Sciatic nerve (tissue), 2 donors: Measurements from ENCODE around the gene CLCN7. TPM values are rescaled to one million over a fixed set of nuclear protein-coding genes. Genes with fewer than 3 reads are reported as not detected.

ENCODE experiments used
- ATAC-seq: fragments of 200-7000 bp; cut with Tn5 transposase; one replicate; pipeline ENCODE4 v1.9.1; 2020; ENCODE audit warnings: mild to moderate bottlenecking, moderate library complexity
- DNase-seq: peaks from one replicate; pipeline ENCODE4 v3.0.0-alpha.2; 2020; ENCODE audit warnings: low spot score
- intact Hi-C: fragments of 100-400 bp; cut with DNase I; formaldehyde crosslinking; loops from one replicate; pipeline ENCODE4 v1.14.2; 2022
- total RNA-seq: library from RNA; stranded (reverse); fragmentation: NEBNext Ultra II Directional; extraction: Animal tissue kit (Norgen Biotek cat#: 25700); gene quantifications from one replicate; pipeline ENCODE4 v1.2.1, GENCODE V29; 2021
- donor health status: DM: no; HTN: no; CAD: no.
- donor health status: DM: no; HTN: no; CAD: no.

The CLCN7 gene
- total RNA-seq, 1 donor from 2014 or later: 67.0 TPM

GRCh38 chr16:1505073-1505844 is 30.4 kb upstream of the CLCN7 start:
- intact Hi-C loops: no loop called here
- no peak for ATAC-seq
- DNase-seq: no peak

GRCh38 chr16:1503110-1503955 is 28.5 kb upstream of the CLCN7 start:
- intact Hi-C loops: no loop called here
- no peak for DNase-seq
- no peak for ATAC-seq

GRCh38 chr16:1502092-1503004 is 27.5 kb upstream of the CLCN7 start:
- DNase-seq: no peak
- intact Hi-C loops: no loop called here
- ATAC-seq: no peak

- ATAC-seq (no peak), DNase-seq (no peak)
- intact Hi-C loops: no loop called here
Observed at GRCh38 chr16:1501630-1502029, 26.8 kb upstream of the CLCN7 start.

DNA sequence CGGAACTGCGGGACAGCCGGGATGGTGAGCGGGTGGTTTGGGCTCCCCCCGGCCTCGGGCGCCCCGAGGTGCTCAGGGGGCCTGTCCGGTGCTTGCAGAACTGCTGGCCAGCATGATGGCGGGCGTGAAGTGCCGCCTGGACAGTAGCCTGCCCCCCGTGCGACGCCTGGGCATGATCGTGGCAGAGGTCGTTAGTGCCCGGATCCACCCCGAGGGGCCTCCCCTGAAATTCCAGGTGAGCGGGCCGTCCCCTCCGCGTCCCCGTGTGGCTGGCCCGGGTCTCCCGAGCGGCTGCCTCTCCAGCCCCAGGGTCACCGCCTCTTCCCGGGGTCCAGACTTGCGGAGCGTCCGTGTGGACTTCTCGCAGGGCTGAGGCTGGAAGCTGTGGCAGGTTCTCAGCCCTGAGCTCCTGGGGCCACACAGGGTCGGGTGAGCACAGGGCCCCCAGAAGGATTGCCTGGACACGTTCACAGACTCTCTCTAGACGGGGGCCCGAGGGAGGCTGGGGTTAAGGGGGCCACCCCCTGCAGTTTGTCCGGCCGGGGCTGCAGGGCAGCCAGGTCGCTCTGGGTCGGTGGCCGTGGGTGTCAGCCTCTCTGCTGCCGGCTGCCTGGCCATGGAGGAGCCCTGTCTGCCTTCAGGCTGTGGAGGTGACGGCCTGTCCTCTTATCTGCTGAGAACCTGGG is 25.8 kb upstream of the CLCN7 start:
- DNase-seq (no peak), ATAC-seq (no peak)
- intact Hi-C loops: no loop called here

GRCh38 chr16:1499756-1500464 is 25.1 kb upstream of the CLCN7 start:
- intact Hi-C loops: no loop called here
- no peak for DNase-seq
- ATAC-seq: no peak

DNA sequence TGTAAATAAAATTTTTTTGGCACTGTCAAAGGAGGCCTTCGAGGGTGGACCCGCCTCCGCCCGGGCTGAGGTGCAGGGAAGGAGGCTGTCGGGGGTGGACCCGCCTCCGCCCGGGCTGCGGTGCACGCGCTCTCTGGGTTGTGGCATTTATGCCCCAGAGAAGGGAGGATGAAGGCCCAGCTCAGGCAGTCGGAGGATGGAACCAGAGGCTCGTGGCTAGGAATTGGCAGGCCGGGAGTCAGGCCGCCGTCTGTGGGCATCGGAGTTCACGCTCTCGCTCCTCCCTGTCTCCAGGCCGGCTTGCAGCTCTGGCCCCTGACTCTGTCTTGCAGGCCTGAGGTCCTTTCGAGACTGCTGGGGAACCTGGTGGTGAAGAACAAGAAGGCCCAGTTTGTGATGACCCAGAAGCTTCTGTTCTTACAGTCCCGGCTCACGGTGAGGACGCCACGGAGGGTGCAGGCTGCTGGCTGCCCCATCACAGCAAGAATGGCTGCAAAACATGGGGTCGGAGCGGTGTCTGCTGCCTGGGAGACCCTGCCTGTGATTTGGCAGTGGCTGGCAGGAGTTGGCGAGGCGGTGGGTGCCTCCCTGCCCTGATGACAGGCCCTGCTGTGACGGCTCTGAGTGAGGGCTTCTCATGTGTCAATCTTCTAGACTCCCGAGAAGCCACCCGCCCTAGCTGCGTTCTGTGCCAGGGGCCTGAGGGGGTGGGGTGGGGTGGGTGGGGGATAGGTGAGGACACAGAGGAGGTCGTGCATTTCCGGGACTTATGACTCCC is 24.3 kb upstream of the CLCN7 start:
- DNase-seq (no peak), ATAC-seq (no peak)
- intact Hi-C loops: no loop called here

DNA sequence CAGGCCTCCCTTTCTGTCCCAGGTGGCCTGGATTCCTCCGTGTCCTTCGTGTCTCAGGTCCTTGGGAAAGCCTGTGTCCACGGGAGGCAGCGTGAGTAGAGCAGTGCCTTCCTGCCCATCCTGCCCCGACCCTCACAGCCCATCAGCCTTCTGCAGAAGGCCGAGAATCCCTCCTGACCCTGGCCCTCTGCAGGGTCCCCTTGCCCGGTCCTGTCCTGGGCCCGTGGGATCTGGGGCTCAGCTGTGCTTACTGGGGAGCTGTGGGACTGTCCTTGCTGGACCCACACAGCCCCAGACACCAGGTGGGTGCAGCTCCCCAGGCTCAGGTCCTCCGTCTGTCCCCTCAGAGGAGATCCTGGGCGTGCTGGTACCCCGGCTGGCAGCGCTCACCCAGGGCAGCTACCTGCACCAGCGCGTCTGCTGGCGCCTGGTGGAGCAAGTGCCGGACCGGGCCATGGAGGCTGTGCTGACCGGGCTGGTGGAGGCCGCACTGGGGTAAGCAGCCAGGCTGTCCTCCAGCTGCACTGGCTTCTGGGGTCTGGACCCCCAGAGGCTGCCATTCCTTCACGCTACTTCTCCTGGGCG is 22.3 kb upstream of the CLCN7 start:
- ATAC-seq: no peak
- no peak for DNase-seq
- intact Hi-C loops: no loop called here

DNA sequence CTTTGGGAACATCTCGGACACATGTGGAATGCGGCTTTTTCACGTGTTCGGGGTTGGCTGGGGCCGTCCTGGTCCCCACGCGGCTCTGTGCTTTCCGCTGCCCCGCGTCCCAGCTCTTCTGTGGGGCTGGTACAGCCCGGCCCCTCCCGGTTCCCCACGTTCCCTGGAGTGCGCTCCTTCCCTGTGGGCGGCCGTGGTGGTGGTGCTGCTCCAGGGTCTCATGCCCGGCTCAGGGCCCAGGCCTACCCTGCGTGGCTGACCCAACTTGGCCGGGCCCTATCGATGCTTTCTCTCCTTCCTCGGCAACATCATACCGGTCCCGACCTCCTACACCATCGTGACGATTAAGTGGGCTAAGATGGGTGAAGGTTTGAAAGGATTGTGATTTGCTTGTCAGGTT is 21.6 kb upstream of the CLCN7 start:
- DNase-seq: no peak
- no peak for ATAC-seq
- intact Hi-C loops: no loop called here

GRCh38 chr16:1495889-1496262 is 21.0 kb upstream of the CLCN7 start:
- DNase-seq (no peak), ATAC-seq (no peak)
- intact Hi-C loops: no loop called here

GRCh38 chr16:1495211-1495888 is 20.5 kb upstream of the CLCN7 start:
- intact Hi-C loops: no loop called here

GRCh38 chr16:1494711-1495110 is 19.9 kb upstream of the CLCN7 start:
- intact Hi-C loops: no loop called here
- ATAC-seq (no peak), DNase-seq (no peak)

More at GRCh38 chr16:1495211-1495888, 20.5 kb upstream of the CLCN7 start:
- no peak for DNase-seq
- no peak for ATAC-seq

GRCh38 chr16:1494129-1494640 is 19.4 kb upstream of the CLCN7 start:
- DNase-seq (peak; percentile 75), ATAC-seq (peak; percentile 65)
- intact Hi-C loops: no loop called here

GRCh38 chr16:1493746-1494094 is 18.9 kb upstream of the CLCN7 start:
- no peak for DNase-seq
- intact Hi-C loops: no loop called here
- peak; percentile 4 for ATAC-seq

GRCh38 chr16:1492923-1493745 is 18.3 kb upstream of the CLCN7 start, which contains the start of gene TELO2:
TSS of gene TELO2 (plus strand) at chr16:1493360. CDS start at chr16:1494282, 922 bp downstream.
- intact Hi-C loops: no loop called here

More at GRCh38 chr16:1492923-1493745, 18.3 kb upstream of the CLCN7 start, which contains the start of gene TELO2:
- ATAC-seq: peak; percentile 96
- peak; percentile 91 for DNase-seq
